Measurements from ENCODE around the gene SELENOF.

DNA sequence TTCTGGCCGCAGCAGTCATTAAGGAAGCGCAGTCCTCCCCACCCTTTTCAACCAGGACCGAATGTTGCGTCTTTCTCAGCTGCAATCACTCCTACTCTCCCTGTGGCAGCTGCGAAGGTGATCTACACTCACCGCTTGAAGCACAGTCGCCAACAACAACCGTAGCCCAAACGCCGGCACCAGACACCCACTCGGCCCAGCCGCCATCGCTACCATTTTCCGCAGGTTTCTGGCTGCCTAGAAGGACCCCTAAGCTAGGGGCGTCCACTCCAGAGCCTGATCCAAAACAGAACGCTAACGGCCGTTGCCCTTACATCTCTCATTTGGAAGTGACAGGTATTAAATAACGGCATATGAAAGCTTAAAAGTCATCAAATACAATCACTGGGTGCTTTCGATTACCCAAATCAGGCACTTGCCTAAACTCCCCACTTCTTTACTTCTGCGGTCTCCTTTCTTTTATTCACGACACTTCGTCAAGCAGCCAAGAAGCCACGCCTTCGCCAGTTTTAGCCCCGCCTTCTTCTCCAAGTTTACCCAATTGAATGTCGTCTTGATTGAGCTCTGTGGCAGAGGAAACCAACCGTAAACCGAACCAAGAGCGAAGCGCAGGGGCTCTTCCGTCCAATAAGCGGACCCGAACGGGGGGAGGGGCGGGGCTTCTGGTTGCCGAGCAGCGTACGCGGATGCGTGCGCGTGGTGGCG lies at the start of gene SELENOF:
- no peak for TF ChIP-seq CTCF (conservative IDR thresholded peaks at IDR 0.05; ENCODE audit: low read length)
- no peak for TF ChIP-seq EZH2phosphoT487 (IDR thresholded peaks at IDR 0.05; ENCODE audit: borderline replicate concordance, low read depth, low read length)
